HCT116 (cell line): ENCODE results near the gene SOX1. TPM values are rescaled to one million over a fixed set of nuclear protein-coding genes. Genes with fewer than 3 reads are reported as not detected.

Source experiments
- ATAC-seq: fragments of 200-7000 bp; cut with Tn5 transposase; 2 replicates; pipeline ENCODE4 v1.9.1; 2020; ENCODE audit warnings: mild to moderate bottlenecking, moderate library complexity
- BruUV-seq: library from RNA; stranded (reverse); fragments of 400-500 nt; replicated peaks from 2 replicates; lab custom pipeline; 2021; lab: Mats Ljungman, UMichigan
- CTCF ChIA-PET: fragments of 300-600 bp; sonication (Branson Sonifier 250); formaldehyde crosslinking; loops from one replicate; lab custom pipeline; 2021; ENCODE audit warnings: antibody characterized with exemption; lab: Charles Lee
- POLR2A ChIA-PET: fragments of 300-600, 350-600 bp; sonication (Branson Sonifier 250); formaldehyde crosslinking; loops from one replicate; lab custom pipeline; 2021; ENCODE audit warnings: antibody characterized with exemption; lab: Charles Lee
- RAD21 ChIA-PET, 2 experiments: fragments of 300-600 bp; sonication (Branson Sonifier 250); formaldehyde crosslinking; loops; one replicate each; lab custom pipeline; 2023; ENCODE audit warnings: low total read pairs in 2 of 2; ENCODE audit not compliant: uncharacterized antibody in 2 of 2, unreplicated experiment in 2 of 2, low non-redundant PET in 1 of 2; lab: Charles Lee
- DNase-seq: peaks from one replicate; pipeline ENCODE4 v3.0.0-alpha.2; 2010; ENCODE audit warnings: low read depth, low spot score
- H2AFZ ChIP-seq: fragments of 200-600 bp; shearing (Covaris generic), sonication (generic); 2 replicates; pipeline ENCODE4 v1.6.1; 2017; ENCODE audit warnings: low read depth, mixed run types, mixed read lengths, antibody characterized with exemption, low read length; ENCODE audit not compliant: poor library complexity, severe bottlenecking
- H3K27ac ChIP-seq: 2 replicates; pipeline ENCODE4 v1.5.1; 2012; ENCODE audit warnings: low read depth, low read length
- H3K27me3 ChIP-seq: fragments of 200-600 bp; sonication (generic); 2 replicates; pipeline ENCODE4 v1.6.1; 2016; ENCODE audit warnings: mixed run types, low read length, mixed read lengths; ENCODE audit not compliant: insufficient read depth
- H3K36me3 ChIP-seq, 2 experiments: fragments of 200-500 bp in 1 of 2; fragments of 200-600 bp in 1 of 2; sonication (Bioruptor generic) in 1 of 2; sonication (generic) in 1 of 2; 2 replicates each; pipeline versions ENCODE4 v1.5.1 to v1.6.1; 2014 to 2016; ENCODE audit warnings: low read length in 2 of 2, inconsistent platforms in 1 of 2, mixed read lengths in 1 of 2, mixed run types in 1 of 2; ENCODE audit not compliant: insufficient read depth in 2 of 2, control insufficient read depth in 1 of 2
- H3K4me1 ChIP-seq, 2 experiments: fragments of 200-600 bp in 1 of 2; sonication (generic) in 1 of 2; 2 replicates each; pipeline versions ENCODE4 v1.5.1 to v1.6.1; 2012 to 2017; ENCODE audit warnings: low read length in 2 of 2, inconsistent platforms in 1 of 2, mild to moderate bottlenecking in 1 of 2, mixed read lengths in 1 of 2, mixed run types in 1 of 2, moderate library complexity in 1 of 2; ENCODE audit not compliant: insufficient read depth in 2 of 2, control insufficient read depth in 1 of 2
- H3K4me2 ChIP-seq: fragments of 200-600 bp; sonication (generic); 2 replicates; pipeline ENCODE4 v1.6.1; 2017; ENCODE audit warnings: mixed run types, low read length, mixed read lengths
- H3K4me3 ChIP-seq, 2 experiments: fragments of 200-600 bp in 1 of 2; sonication (generic) in 1 of 2; replicated peaks in 1 of 2; 2 replicates each; pipeline ENCODE4 v1.5.1; 2011 to 2016; ENCODE audit warnings: low read length in 2 of 2, control low read depth in 1 of 2, low read depth in 1 of 2, mild to moderate bottlenecking in 1 of 2, mixed read lengths in 1 of 2, mixed run types in 1 of 2
- H3K79me2 ChIP-seq: fragments of 200-600 bp; sonication (generic); 2 replicates; pipeline ENCODE4 v1.6.1; 2017; ENCODE audit warnings: mild to moderate bottlenecking, mixed run types, low read length, moderate library complexity, mixed read lengths; ENCODE audit not compliant: insufficient read depth
- H3K9ac ChIP-seq: fragments of 200-600 bp; sonication (generic); 2 replicates; pipeline ENCODE4 v1.6.1; 2016; ENCODE audit warnings: low read length, mixed read lengths
- H3K9me2 ChIP-seq: fragments of 200-600 bp; sonication (generic), shearing (Covaris generic); 2 replicates; pipeline ENCODE4 v1.6.1; 2017; ENCODE audit warnings: mixed run types, mild to moderate bottlenecking, moderate library complexity; ENCODE audit not compliant: insufficient read depth
- H3K9me3 ChIP-seq, 2 experiments: fragments of 200-500 bp in 1 of 2; fragments of 200-600 bp in 1 of 2; sonication (Bioruptor generic) in 1 of 2; sonication (generic) in 1 of 2; 2 replicates each; pipeline ENCODE4 v1.6.1; 2014 to 2017; ENCODE audit warnings: low read length in 2 of 2, mixed read lengths in 2 of 2, inconsistent platforms in 1 of 2, low read depth in 1 of 2, mild to moderate bottlenecking in 1 of 2, mixed run types in 1 of 2, moderate library complexity in 1 of 2; ENCODE audit not compliant: control insufficient read depth in 1 of 2, insufficient read depth in 1 of 2
- H4K20me1 ChIP-seq: fragments of 200-600 bp; sonication (generic), shearing (Covaris generic); 2 replicates; pipeline ENCODE4 v1.6.1; 2017; ENCODE audit warnings: mixed run types, mild to moderate bottlenecking, moderate library complexity; ENCODE audit not compliant: insufficient read depth
- CBX3 ChIP-seq: IDR thresholded peaks from 2 replicates; pipeline ENCODE4 v1.6.1; 2012; ENCODE audit warnings: low read depth
- CEBPB ChIP-seq: IDR thresholded peaks from 2 replicates; pipeline ENCODE4 v1.6.1; 2012; ENCODE audit warnings: low read depth
- EGR1 ChIP-seq: IDR thresholded peaks from 2 replicates; pipeline ENCODE4 v1.6.1; 2012; ENCODE audit warnings: low read depth
- ELF1 ChIP-seq: IDR thresholded peaks from 2 replicates; pipeline ENCODE4 v1.6.1; 2012; ENCODE audit warnings: low read depth, borderline replicate concordance
- EZH2 ChIP-seq: fragments of 200-600 bp; sonication (generic); IDR thresholded peaks from 2 replicates; pipeline ENCODE4 v1.6.1; 2017; ENCODE audit warnings: antibody characterized with exemption, mixed run types
- EZH2phosphoT487 ChIP-seq: fragments of 200-600 bp; IDR thresholded peaks from 2 replicates; pipeline ENCODE4 v1.6.1; 2018; ENCODE audit warnings: antibody characterized with exemption, borderline replicate concordance
- FOSL1 ChIP-seq: IDR thresholded peaks from 2 replicates; pipeline ENCODE4 v1.6.1; 2012; ENCODE audit warnings: low read depth
- JUND ChIP-seq: IDR thresholded peaks from 2 replicates; pipeline ENCODE4 v1.6.1; 2012
- POLR2A ChIP-seq: IDR thresholded peaks from 2 replicates; pipeline ENCODE4 v1.7.0; 2011; ENCODE audit warnings: borderline replicate concordance; ENCODE audit not compliant: insufficient read depth, insufficient read length; ENCODE audit errors: extremely low read depth
- POLR2AphosphoS5 ChIP-seq: IDR thresholded peaks from 2 replicates; pipeline ENCODE4 v1.6.1; 2011; ENCODE audit warnings: mild to moderate bottlenecking, low read depth, low read length, moderate library complexity
- RAD21 ChIP-seq: IDR thresholded peaks from 2 replicates; pipeline ENCODE4 v1.6.1; 2012; ENCODE audit warnings: low read depth, mild to moderate bottlenecking
- SRF ChIP-seq: IDR thresholded peaks from 2 replicates; pipeline ENCODE4 v1.6.1; 2012; ENCODE audit warnings: low read depth
- YY1 ChIP-seq: IDR thresholded peaks from 2 replicates; pipeline ENCODE4 v1.6.1; 2011; ENCODE audit warnings: low read length, low read depth, moderate library complexity, mild to moderate bottlenecking; ENCODE audit not compliant: insufficient replicate concordance; ENCODE audit errors: extremely low read depth
- ZFX ChIP-seq: fragments of 450-650 bp; IDR thresholded peaks from 2 replicates; pipeline ENCODE4 v1.6.1; 2017
- ZNF274 ChIP-seq: fragments of 200-500 bp; sonication (Bioruptor generic); IDR thresholded peaks from 2 replicates; pipeline ENCODE4 v1.6.1; 2014; ENCODE audit warnings: mild to moderate bottlenecking, low read depth, low read length, inconsistent platforms
- intact Hi-C: fragments of 100-400 bp; cut with micrococcal nuclease; formaldehyde crosslinking; loops from 2 replicates; pipeline ENCODE4 v1.10.0; 2022
- total RNA-seq: library from RNA; stranded (reverse); gene quantifications from one replicate; pipeline ENCODE4 v1.2.1, GENCODE V29; 2021; ENCODE audit not compliant: unreplicated experiment
- TF ChIP-seq, protein P1 (sequence below), 3 experiments: fragments of 200-600 bp in 1 of 3; sonication (generic) in 1 of 3; IDR thresholded peaks in 2 of 3; conservative IDR thresholded peaks in 1 of 3; 2 replicates each; pipeline ENCODE4 v1.5.1; 2012 to 2017; ENCODE audit warnings: low read depth in 2 of 3, low read length in 2 of 3, antibody characterized with exemption in 1 of 3, borderline replicate concordance in 1 of 3, control low read depth in 1 of 3, mild to moderate bottlenecking in 1 of 3, mixed read lengths in 1 of 3, mixed run types in 1 of 3, moderate library complexity in 1 of 3; ENCODE audit not compliant: insufficient read depth in 1 of 3
- TF ChIP-seq, protein P2 (sequence below): IDR thresholded peaks from 2 replicates; pipeline ENCODE4 v1.6.1; 2012; ENCODE audit warnings: low read depth
- TF ChIP-seq, protein P3 (sequence below): IDR thresholded peaks from 2 replicates; pipeline ENCODE4 v1.6.1; 2011; ENCODE audit warnings: mild to moderate bottlenecking, low read length, moderate library complexity; ENCODE audit not compliant: insufficient replicate concordance; ENCODE audit errors: extremely low read depth
- TF ChIP-seq, protein P4 (sequence below): IDR thresholded peaks from 2 replicates; pipeline ENCODE4 v1.6.1; 2012
- TF ChIP-seq, protein P5 (sequence below): IDR thresholded peaks from 2 replicates; pipeline ENCODE4 v1.6.1; 2012

The SOX1 gene
- total RNA-seq, 1 experiment from 2014 or later: not detected

DNA sequence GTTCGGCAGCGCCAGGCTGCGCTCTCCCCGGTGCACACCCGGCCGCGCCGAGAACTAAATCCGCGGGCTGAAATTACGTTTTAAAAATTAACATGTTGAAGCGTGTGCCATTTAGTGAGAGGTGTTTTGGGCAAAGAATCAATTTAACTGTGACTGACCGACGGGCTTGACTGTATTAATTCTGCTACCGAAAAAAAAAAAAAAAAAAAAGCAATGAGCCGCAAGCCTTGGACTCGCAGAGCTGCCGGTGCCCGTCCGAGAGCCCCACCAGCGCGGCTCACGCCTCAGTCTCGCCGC is 9.6 kb upstream of the SOX1 start:
- Histone ChIP-seq H3K9ac (no peak overlapping the region), H2AFZ (no peak overlapping the region), H3K4me1 (no peaks in the 10 kb centered on the region), H3K4me2 (no peak overlapping the region), H3K36me3 (no peaks in the 10 kb centered on the region), H3K79me2 (no peaks in the 10 kb centered on the region), H4K20me1 (no peaks in the 10 kb centered on the region), H3K4me3 (no peak overlapping the region), H3K9me2 (no peaks in the 10 kb centered on the region), H3K9me3 (no peaks in the 10 kb centered on the region), H3K27me3 (peaks cover 12% of the 10 kb centered on the region; the same call in 1 of the 2 replicates), H3K27ac (no peak overlapping the region)
- CTCF ChIA-PET: no interaction called here
- TF ChIP-seq EZH2 (no peak), YY1 (no peak), EZH2phosphoT487 (no peak), SRF (no peak), FOSL1 (no peak), ELF1 (no peak), EGR1 (no peak), CEBPB (no peak), ZFX (no peak), POLR2AphosphoS5 (no peak), ZNF274 (no peak), JUND (no peak), CBX3 (no peak), RAD21 (no peak), POLR2A (no peak)
- TF ChIP-seq, protein P1, sequence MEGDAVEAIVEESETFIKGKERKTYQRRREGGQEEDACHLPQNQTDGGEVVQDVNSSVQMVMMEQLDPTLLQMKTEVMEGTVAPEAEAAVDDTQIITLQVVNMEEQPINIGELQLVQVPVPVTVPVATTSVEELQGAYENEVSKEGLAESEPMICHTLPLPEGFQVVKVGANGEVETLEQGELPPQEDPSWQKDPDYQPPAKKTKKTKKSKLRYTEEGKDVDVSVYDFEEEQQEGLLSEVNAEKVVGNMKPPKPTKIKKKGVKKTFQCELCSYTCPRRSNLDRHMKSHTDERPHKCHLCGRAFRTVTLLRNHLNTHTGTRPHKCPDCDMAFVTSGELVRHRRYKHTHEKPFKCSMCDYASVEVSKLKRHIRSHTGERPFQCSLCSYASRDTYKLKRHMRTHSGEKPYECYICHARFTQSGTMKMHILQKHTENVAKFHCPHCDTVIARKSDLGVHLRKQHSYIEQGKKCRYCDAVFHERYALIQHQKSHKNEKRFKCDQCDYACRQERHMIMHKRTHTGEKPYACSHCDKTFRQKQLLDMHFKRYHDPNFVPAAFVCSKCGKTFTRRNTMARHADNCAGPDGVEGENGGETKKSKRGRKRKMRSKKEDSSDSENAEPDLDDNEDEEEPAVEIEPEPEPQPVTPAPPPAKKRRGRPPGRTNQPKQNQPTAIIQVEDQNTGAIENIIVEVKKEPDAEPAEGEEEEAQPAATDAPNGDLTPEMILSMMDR (IDR thresholded peaks at IDR 0.05 in 2 of 3, conservative IDR thresholded peaks at IDR 0.05 in 1 of 3; ENCODE audit: borderline replicate concordance in 1 of 3, insufficient read depth in 1 of 3, low read depth in 2 of 3, low read length in 2 of 3): no peak
- TF ChIP-seq, protein P2, sequence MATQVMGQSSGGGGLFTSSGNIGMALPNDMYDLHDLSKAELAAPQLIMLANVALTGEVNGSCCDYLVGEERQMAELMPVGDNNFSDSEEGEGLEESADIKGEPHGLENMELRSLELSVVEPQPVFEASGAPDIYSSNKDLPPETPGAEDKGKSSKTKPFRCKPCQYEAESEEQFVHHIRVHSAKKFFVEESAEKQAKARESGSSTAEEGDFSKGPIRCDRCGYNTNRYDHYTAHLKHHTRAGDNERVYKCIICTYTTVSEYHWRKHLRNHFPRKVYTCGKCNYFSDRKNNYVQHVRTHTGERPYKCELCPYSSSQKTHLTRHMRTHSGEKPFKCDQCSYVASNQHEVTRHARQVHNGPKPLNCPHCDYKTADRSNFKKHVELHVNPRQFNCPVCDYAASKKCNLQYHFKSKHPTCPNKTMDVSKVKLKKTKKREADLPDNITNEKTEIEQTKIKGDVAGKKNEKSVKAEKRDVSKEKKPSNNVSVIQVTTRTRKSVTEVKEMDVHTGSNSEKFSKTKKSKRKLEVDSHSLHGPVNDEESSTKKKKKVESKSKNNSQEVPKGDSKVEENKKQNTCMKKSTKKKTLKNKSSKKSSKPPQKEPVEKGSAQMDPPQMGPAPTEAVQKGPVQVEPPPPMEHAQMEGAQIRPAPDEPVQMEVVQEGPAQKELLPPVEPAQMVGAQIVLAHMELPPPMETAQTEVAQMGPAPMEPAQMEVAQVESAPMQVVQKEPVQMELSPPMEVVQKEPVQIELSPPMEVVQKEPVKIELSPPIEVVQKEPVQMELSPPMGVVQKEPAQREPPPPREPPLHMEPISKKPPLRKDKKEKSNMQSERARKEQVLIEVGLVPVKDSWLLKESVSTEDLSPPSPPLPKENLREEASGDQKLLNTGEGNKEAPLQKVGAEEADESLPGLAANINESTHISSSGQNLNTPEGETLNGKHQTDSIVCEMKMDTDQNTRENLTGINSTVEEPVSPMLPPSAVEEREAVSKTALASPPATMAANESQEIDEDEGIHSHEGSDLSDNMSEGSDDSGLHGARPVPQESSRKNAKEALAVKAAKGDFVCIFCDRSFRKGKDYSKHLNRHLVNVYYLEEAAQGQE: no peak
- TF ChIP-seq, protein P3, sequence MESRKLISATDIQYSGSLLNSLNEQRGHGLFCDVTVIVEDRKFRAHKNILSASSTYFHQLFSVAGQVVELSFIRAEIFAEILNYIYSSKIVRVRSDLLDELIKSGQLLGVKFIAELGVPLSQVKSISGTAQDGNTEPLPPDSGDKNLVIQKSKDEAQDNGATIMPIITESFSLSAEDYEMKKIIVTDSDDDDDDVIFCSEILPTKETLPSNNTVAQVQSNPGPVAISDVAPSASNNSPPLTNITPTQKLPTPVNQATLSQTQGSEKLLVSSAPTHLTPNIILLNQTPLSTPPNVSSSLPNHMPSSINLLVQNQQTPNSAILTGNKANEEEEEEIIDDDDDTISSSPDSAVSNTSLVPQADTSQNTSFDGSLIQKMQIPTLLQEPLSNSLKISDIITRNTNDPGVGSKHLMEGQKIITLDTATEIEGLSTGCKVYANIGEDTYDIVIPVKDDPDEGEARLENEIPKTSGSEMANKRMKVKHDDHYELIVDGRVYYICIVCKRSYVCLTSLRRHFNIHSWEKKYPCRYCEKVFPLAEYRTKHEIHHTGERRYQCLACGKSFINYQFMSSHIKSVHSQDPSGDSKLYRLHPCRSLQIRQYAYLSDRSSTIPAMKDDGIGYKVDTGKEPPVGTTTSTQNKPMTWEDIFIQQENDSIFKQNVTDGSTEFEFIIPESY: no peak
- TF ChIP-seq, protein P4, sequence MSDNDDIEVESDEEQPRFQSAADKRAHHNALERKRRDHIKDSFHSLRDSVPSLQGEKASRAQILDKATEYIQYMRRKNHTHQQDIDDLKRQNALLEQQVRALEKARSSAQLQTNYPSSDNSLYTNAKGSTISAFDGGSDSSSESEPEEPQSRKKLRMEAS: no peak
- TF ChIP-seq, protein P5, sequence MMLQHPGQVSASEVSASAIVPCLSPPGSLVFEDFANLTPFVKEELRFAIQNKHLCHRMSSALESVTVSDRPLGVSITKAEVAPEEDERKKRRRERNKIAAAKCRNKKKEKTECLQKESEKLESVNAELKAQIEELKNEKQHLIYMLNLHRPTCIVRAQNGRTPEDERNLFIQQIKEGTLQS: no peak
- intact Hi-C loops: no loop called here
- BruUV-seq: no TSS peak
- DNase-seq: no peak
- RAD21 ChIA-PET: no interaction called here
- ATAC-seq: no peak
- POLR2A ChIA-PET: no interaction called here
